Eye (tissue), 1 donor: ENCODE data around the gene KIF6.
"Not testable (repeated sequence)": the region's sequence is repeated elsewhere in the genome, so short reads cannot be mapped to it uniquely, and the experiment has no call there.

ENCODE experiments used
- DNase-seq: peaks from one replicate; pipeline ENCODE4 v3.0.0-alpha.2; 2015

Gene KIF6

GRCh38 chr6:39546731-39547130 lies 178.5 kb downstream of the KIF6 start:
- no peak for DNase-seq

DNA sequence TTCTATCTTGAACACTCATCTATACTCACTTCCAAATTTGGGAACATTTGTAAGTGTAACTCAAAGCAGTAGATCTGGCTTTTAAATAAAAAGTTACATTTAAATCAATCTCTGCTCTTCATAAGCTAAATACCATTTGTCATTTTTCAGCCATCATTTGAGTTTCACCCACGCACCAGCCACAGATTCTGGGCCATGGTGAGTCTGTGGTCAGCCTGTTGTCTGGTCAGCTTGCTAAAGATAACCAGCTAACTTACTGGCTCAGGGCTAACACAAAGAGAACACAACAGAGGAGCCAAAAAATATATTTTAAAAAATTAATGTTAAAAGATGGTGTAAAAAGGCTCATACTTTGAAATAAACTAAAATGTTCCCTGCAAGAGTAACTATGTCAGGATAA lies 181.3 kb downstream of the KIF6 start:
- DNase-seq, result no peak

DNA sequence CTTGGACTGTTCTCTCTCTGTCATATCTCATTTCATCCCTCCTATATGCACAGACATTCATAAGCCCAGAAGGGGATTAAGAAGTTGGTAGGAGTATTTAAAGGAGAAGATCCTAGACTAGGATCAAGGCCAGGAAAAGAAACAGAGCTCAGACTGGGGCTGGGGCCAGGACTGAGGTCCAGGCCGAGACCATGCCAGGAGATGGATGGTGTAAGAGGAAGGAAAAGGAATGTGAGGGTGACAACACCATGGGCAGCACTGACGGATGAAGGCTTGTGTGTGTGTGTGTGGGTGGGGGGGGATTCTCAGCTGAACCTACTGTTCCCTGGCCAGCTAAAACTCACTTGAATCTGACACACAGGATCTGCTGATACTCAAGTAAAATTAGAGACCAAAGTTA lies 182.1 kb downstream of the KIF6 start:
- no peak for DNase-seq

- no peak for DNase-seq
These were observed 184.8 kb downstream of the KIF6 start for GRCh38 chr6:39540454-39540853.

GRCh38 chr6:39530201-39530759 lies 194.9 kb downstream of the KIF6 start:
- DNase-seq, result no peak

GRCh38 chr6:39527792-39528564 lies 197.2 kb downstream of the KIF6 start:
- DNase-seq, result no peak

- DNase-seq, result no peak
These were observed 201.2 kb downstream of the KIF6 start for GRCh38 chr6:39524007-39524406.

DNA sequence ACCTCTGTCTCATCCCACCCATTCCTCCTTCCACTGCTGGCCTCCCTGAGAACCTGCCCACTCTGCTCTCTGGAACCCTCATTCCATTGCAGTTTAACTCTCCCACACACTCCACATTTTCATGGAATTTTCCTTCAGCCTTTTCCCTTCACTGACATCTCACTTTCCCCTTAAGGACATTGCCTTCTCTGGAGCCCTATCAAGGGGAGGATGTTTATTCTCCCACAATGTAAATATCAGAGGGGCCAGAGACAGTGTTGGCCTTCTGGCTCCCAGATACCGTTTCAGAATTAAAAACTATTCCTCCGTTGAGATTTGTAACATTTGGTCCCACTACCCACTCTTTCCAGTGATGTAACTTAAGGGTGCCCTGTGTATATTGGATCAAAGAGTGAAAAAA lies 203.2 kb downstream of the KIF6 start:
- no peak for DNase-seq

DNA sequence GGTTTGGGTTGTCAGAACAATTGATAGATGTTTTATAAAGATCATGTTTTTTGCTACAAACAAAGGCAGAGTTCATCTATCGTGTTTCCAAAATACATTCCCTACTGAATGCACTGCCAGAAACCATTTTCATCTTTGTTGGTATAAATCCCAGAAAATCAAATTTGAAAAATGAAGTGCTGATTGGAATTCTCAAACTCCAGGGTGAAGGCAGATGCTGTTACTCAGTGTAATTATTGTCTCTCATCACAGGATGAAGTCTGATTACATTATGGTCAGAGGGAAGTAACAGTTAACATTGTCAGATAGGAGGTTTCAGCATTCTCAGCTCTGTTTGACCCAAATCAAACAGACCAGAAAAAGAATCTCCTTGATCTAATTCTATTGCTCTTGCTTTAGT lies 204.3 kb downstream of the KIF6 start:
- DNase-seq, result no peak

DNA sequence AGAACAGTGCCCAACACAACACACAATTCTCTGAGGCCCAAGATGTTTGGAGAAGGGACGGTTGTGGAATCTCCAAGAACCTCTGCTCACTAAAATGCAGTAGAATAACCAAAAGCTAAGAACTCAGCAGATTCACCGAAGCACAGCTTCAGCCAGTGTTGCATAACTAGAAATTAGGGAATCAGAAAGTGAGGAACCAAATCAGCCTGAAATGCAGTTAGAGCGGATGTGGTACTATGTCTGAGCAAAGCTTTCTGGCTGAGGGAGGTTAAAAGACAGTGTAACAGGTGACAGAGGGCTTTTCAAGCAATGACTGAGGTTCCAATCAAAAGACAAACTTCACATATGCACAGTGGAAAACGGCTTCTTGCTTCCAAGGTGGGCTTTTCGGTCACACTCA lies 204.8 kb downstream of the KIF6 start:
- DNase-seq, result no peak

GRCh38 chr6:39518221-39518620 lies 207.0 kb downstream of the KIF6 start:
- DNase-seq, result no peak

DNA sequence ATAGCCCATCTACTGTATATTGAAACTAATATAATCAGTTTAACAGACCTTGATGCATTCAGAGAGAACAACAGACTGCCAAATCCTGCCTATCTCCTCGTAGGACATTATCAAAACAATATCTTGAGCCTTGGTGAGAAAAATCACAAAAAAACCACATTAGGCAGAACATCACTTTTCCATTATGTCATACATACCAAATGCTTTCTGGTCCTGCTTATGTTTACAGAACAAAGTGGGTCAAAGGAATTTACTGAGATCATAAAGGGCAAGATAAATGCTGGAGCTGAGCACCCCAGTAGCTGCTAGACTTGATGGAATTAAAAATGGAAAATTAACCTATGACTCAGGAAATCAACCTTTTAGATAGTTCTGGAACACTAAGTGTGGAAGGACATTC lies 207.5 kb downstream of the KIF6 start:
- no peak for DNase-seq

DNA sequence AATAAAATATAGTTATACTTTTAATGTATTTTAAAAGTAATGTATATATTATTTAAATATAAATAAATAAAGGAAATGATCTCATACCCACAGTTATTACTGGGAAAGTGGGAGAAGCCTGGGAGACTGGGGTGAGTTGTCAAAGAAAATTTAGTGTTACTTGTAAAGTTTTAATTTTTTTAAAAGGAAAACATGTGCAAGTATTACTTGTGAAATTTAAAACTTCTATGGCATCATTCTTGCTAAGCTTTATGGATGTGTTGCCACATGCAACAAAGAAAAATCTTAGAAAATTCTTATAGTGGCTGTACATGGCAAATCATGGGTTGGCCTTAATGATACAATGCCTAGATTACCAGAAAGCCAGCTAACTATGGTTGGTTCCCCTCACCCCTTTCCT lies 208.7 kb downstream of the KIF6 start:
- DNase-seq, result no peak

- DNase-seq, result no peak
These were observed 209.7 kb downstream of the KIF6 start for GRCh38 chr6:39515471-39515870.

DNA sequence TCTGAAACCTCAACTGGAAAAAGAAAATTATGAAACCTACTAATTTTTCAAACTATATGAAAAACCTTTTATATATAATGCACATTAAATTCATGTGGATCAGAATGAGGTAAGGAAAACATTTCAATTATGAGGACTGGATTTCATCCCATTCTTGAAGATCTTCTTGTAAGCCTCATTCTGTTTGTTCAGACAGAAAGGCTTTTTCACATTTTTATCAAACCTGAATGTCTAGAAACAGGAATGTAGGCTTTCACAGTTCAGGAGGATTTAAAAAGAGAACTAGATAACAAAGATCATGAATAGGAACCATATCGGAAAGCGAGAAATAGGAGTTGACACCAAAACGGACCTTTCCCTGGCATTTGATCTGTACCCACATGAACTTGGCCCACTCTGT lies 210.2 kb downstream of the KIF6 start:
- no peak for DNase-seq

DNA sequence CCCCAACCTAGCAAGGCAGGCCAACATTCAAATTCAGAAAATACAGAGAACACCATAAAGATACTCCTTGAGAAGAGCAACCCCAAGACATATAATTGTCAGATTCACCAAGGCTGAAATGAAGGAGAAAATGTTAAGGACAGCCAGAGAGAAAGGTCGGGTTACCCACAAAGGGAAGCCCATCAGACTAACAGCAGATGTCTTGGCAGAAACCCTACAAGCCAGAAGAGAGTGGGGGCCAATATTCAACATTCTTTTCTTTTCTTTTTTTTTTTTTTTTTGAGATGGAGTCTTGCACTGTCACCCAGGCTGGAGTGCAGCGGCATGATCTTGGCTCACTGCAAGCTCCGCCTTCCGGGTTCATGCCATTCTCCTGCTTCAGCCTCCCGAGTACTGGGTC lies 215.4 kb downstream of the KIF6 start:
- not testable (repeated sequence) for DNase-seq

GRCh38 chr6:39508515-39508914 lies 216.7 kb downstream of the KIF6 start:
- no peak for DNase-seq

DNA sequence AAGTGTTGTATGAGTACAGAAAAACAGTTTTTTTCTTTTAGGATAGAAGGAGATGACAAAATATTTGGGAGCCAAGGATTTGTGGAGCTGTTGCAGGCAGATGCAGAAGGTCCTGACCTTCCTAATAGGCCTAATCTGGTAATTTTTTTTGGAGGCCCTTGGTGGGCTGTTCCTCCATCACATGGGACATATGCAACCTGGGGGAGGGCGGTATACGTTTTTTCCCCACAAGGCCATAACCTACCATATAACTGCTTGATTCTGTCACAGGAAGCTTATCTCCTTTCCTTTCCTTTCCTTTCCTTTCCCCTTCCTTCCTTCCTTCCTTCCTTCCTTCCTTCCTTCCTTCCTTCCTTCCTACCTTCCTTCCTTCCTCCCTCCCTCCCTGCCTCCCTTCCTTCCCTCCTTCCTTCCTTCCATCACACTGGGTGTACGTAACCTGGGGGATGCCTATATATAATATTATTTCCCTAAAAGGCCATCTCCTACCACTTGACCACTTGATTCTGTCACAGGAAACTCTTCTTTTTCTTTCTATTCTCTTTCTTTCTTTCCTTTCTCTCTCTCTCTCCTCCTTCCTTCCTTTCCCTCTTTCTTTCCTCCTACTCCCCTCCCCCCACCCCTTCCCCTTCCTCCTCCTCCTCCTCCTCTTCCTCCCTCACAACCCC lies 217.7 kb downstream of the KIF6 start:
- no peak for DNase-seq

DNA sequence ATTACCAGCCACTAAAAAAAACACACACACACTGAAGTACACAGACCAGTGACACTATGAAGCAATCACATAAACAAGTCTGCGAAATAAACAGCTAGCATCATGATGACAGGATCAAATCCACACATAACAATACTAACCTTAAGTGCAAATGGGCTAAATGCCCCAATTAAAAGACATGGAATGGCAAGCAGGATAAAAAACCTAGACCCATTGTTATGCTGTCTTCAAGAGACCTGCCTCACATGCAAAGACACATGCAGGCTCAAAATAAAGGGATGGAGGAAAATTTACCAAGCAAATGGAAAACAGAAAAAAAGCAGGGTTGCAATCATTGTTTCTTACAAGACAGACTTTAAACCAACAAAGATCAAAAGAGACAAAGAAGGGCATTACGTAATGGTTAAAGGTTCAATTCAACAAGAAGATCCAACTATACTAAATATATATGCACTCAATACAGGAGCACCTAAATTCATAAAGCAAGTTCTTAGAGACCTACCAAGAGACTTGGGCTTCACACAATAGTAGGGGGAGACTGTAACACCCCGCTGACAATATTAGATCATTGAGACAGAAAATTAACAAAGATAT lies 222.7 kb downstream of the KIF6 start:
- not testable (repeated sequence) for DNase-seq

GRCh38 chr6:39499053-39499452 lies 226.2 kb downstream of the KIF6 start:
- no peak for DNase-seq

- DNase-seq, result no peak
These were observed 227.1 kb downstream of the KIF6 start for GRCh38 chr6:39498096-39498495.

- DNase-seq, result no peak
These were observed 228.3 kb downstream of the KIF6 start for GRCh38 chr6:39496915-39497314.

DNA sequence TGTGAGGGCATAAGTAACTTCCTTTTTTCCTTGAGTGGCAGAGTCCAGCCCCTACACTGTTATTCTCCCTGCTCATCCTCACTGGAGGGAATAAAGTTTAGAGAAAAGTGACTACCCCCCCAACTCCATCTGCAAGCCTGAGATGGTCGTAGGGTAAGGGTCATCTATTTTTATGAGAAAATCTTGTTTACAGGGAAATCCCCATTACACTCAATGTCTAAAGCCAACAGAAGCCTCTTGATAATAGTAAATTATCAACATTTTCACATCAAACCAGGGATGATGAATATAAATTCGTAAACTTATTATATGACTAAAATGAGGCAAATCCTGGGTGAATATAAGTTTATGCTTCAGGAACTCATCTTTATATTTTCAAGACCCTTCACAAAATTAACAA lies 228.8 kb downstream of the KIF6 start:
- DNase-seq, result no peak

DNA sequence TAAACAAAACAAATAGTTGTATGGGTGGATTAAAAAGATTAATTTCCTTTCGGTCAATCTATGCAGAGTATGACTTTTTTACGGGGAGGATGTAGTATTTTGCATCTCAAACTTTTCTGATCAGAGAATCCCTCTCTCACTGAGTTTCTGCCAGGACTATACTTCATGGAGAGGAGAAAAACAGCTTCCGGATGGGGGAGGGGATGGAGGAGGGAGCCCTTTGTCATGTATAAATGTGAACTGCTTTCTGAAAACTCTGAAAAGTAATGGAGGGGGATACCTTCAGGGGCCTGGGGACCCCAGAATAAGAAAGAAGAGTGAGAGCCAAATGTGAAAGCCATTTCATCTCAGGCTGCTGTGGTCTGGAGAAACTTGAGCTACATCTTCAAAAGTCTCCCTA lies 229.6 kb downstream of the KIF6 start:
- no peak for DNase-seq
